HG03095 (cell line): ENCODE data around the gene C2CD4B.

Experiments
- ATAC-seq: cut with Tn5 transposase; IDR thresholded peaks from one replicate; pipeline ENCODE4 v1.9.1; 2021; ENCODE audit warnings: moderate library complexity; ENCODE audit not compliant: unreplicated experiment

C2CD4B gene

DNA sequence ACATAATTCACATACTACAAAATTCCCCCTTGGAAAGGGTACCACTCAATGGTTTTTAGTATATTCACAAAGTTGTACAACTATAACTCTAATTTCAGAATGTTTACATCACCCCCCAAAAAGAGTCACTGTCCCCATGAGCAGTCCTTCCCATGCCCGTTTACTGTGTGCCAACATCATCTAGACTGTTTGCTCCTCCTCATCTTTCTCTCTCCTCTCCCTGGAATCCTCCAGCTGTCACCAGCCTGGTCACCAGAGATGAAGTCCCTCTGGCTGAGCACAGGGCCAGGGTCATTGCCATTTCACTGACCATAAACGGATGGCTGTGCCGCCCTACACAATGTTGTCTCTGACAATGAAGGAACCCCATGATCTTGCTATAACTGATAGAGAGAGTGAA, 45.2 kb downstream of the C2CD4B start:
- no peak for ATAC-seq

DNA sequence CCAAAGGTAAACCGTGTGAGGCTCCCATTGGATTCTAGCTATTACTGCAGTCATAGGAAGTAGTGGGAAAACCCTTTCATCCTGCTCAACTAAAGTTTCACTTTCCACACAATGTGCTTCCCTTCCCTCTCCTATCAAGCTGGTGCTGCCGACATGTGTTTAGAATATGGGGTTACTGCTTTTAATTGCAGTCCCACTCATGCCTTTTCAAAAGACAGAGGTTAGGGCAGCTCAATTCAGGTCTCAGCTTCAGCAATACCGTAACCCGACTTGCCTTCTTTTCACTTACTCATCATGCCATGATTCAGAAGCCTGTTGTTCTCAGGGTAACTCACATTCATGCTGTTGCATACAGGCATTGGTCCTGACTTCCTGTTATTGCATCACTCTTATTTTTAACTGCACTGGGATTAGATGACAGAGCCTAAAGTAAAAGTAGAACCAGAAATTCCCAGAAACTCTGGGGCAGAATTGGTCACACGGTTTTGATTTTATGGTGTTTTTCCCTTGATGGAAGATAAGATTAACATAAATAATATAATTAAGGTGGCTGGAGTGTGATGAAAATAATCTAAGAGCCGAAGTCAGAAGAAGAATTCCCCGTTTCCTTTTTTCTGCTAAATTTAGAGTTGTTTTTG, 45.7 kb downstream of the C2CD4B start:
- no peak for ATAC-seq

DNA sequence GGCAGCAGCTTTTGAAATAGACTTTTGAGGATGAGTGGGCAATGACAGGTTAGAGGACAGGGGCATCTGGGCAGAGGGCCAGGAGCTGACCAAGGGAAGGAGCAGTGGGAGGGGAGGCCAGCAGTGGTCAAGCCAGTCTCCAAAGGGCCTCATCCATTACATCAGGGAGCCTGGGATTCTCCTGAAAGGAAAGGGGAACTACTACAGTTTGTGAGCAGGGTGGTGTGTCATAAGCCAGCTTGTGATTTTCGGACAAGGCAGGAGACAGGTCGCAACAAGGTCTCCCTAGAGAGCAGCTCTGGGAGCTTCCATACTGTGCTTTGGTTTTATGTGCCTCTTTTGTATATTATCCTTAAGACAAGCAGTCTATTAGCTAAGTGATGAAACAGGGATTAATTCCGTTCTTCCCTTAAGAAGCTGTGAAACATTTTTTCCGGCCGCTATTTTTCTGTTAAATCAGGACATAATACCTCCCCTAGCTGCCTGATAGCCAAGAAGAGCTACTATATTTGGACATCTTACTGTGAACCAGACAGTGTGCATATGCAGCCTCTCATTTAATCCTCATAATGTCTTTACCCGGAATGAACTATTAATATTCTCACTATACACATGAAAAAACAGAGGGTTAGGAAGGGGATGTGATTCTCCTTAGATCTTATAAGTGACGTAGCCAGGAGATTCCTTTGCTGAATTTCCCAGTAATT, 46.4 kb downstream of the C2CD4B start:
- no peak for ATAC-seq

DNA sequence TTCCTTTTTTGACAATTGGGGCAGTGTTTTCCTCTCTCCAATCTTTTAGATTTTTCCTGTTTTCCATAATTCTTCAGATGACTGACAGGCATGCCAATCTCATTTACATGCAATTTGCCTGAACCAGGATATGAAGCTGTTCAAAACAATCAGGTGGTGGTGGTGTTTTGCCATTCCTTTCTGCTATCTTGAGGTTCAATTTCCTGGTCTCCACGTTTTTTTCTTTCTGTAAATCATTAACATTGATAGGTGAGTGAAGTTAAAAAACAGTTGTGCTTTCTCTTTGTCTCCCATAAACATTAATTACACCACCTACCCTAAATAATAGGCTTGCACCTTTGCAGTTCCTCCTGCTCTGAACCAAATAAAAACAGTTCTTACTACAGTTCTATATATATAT, 49.2 kb downstream of the C2CD4B start:
- no peak for ATAC-seq
